ENCODE measurements around the gene ZNF665.
A peak's percentile ranks its signal among the peaks of the same experiment; 100 is the strongest.
"Not testable (repeated sequence)": the region's sequence is repeated elsewhere in the genome, so short reads cannot be mapped to it uniquely, and the experiment has no call there.

The ZNF665 gene

GRCh38 chr19:53156850-53157249 is 36.3 kb downstream of the ZNF665 start:
- DNase-seq: no peak

DNA sequence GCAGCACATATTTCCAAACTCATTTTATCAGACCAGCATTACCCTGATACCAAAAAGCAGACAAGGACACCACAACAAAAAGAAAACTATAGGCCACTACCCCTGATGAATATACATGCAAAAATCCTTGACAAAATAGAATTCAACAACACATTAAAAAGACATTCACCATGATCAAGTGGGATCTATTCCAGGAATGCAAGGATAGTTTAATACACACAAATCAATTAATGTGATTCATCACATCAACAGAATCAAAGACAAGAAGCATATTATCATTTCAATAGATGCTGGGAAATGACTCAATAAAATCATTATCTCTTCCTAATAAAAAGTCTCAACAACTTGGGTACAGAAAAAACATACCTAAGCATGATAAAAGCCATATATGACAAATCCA is 45.5 kb downstream of the ZNF665 start:
- DNase-seq: no peak

- DNase-seq: no peak
Observed at GRCh38 chr19:53140351-53140750, 52.8 kb downstream of the ZNF665 start.

DNA sequence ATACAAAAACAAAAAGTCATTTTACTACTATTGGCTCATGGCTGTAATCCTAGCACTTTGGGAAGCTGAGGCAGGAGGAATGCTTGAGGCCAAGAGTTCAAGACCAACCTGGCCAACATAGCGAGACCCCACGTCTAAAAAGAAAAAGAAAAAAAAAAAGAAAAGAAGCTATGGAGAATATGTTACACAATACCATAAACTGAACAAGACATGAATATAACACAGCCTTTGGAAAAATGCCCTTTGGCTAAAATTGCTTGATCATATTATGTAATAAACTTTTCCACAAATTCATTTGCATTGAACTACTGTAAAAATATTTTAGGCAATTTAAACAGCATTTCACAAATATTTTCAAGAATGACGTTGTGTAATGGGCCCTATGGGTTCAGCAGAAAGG is 56.7 kb downstream of the ZNF665 start:
- DNase-seq: no peak

GRCh38 chr19:53132141-53132991 is 60.8 kb downstream of the ZNF665 start, which contains the start of gene ZNF415:
TSS of gene ZNF415 (minus strand) at chr19:53132910. CDS start at chr19:53122676, 10,234 bp downstream.
- DNase-seq: peak; percentile 69

GRCh38 chr19:53131727-53132126 is 61.4 kb downstream of the ZNF665 start:
- DNase-seq: no peak

DNA sequence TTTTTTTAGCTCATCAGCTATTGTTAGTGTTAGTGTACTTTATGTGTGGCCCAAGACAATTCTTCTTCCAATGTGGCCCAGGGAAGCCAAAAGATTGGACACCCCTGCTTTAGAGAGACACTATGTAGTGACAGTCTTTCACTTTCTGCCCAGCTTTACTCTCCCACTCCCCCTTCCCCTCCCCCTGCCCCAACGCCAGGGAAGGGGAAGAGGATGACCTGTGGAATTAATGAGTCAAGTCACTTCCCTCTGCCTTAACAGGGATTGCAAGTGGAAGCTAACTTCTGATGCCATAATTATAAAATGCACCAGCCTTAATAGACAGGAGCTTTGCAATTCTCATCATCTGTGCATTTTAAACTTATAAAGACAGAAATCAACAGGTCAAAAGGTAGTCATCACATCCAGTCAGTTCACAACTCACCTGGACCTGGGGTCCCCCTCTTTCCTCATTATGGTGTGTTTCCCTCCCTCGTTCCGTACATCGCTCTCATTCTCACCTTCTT is 62.0 kb downstream of the ZNF665 start:
- no peak for DNase-seq

- DNase-seq: no peak
Observed at GRCh38 chr19:53130506-53130905, 62.7 kb downstream of the ZNF665 start.

DNA sequence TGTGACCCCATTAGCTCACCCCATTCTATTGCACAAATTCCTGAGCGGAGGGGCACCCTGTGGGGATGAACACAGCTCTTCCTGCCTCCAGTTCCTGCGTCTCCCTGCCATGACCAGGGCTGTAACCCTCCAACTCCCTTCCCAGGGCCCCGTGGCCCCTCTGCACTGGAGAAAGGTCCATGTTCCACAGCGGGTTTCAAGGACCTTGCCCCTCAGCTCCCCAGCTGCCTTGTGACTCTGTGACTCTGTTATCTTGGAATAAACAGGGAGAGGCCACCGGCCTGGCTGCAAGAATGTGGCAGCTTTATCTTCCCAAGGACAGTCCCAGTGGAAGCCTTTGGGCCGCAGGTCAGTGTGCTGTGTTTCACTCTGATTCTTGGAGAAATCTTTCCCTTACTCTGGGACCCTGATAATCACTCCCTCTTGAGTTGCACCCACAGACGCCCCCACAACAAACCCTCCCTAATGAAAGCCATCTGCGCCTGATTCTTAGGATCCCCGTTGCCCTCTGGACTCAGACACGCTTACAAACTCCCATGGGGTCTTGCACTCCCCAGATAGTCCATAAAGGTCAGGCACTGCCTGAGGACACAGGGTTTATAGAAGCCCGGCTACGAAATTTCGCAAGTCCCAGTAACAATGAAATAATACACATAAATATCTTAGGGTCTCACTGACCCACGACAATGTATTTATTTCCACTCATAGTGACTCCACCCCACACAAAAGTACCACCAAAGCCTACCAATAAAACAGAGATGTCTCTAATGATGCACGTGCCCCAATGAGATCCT is 66.2 kb downstream of the ZNF665 start:
- not testable (repeated sequence) for DNase-seq

- no peak for DNase-seq
Observed at GRCh38 chr19:53123400-53123799, 69.8 kb downstream of the ZNF665 start.

Measured in NCI-H2171 (cell line).